Mesothelial cell of epicardium (in vitro differentiated cells): ENCODE measurements around the gene MEIG1. TPM values are rescaled to one million over a fixed set of nuclear protein-coding genes. Genes with fewer than 3 reads are reported as not detected.
"Not testable (repeated sequence)": the region's sequence is repeated elsewhere in the genome, so short reads cannot be mapped to it uniquely, and the experiment has no call there.

Source experiments
- DNase-seq, 2 experiments: peaks; one replicate each; pipeline ENCODE4 v3.0.0; 2021; ENCODE audit warnings: low spot score in 2 of 2; ENCODE audit not compliant: unreplicated experiment in 2 of 2
- H3K27ac Mint-ChIP-seq: 2 replicates; pipeline ENCODE4 v1.8.0; 2021; ENCODE audit warnings: mixed read lengths
- H3K27me3 Mint-ChIP-seq: 2 replicates; pipeline ENCODE4 v1.8.0; 2021; ENCODE audit warnings: low read depth, mixed read lengths
- H3K36me3 Mint-ChIP-seq: 2 replicates; pipeline ENCODE4 v1.8.0; 2021; ENCODE audit warnings: mixed read lengths
- H3K4me1 Mint-ChIP-seq: 2 replicates; pipeline ENCODE4 v1.8.0; 2021; ENCODE audit warnings: mixed read lengths
- H3K4me3 Mint-ChIP-seq: 2 replicates; pipeline ENCODE4 v1.8.0; 2021; ENCODE audit warnings: mild to moderate bottlenecking, moderate library complexity, mixed read lengths
- H3K9me3 Mint-ChIP-seq: 2 replicates; pipeline ENCODE4 v1.8.0; 2021; ENCODE audit warnings: mixed read lengths
- CTCF ChIP-seq: fragments of 200-600 bp; sonication (generic); IDR thresholded peaks from one replicate; pipeline ENCODE4 v1.5.0; 2021; ENCODE audit warnings: antibody characterized with exemption; ENCODE audit not compliant: unreplicated experiment
- total RNA-seq: library from RNA; stranded (reverse); gene quantifications from 3 replicates; pipeline ENCODE4 v1.2.1, GENCODE V29; 2021

MEIG1 gene
- total RNA-seq, 1 donor from 2014 or later, result 0.56 TPM

GRCh38 chr10:14991035-14991749 lies 32.0 kb downstream of the MEIG1 start:
- H3K9me3 Mint-ChIP-seq, H3K36me3 Mint-ChIP-seq, H3K27ac Mint-ChIP-seq, H3K4me3 Mint-ChIP-seq, DNase-seq, H3K27me3 Mint-ChIP-seq: not testable (repeated sequence)
- peaks cover 28% of the 10 kb centered on the region for H3K4me1 Mint-ChIP-seq
- peak; percentile 17 for TF ChIP-seq CTCF

- not testable (repeated sequence) for H3K36me3 Mint-ChIP-seq, DNase-seq, H3K27ac Mint-ChIP-seq, H3K27me3 Mint-ChIP-seq, H3K4me3 Mint-ChIP-seq
- Mint-ChIP-seq H3K4me1 (peaks cover 28% of the 10 kb centered on the region), H3K9me3 (peaks cover 17% of the 10 kb centered on the region)
These were observed 33.1 kb downstream of the MEIG1 start for GRCh38 chr10:14992336-14992735.

- not testable (repeated sequence) for H3K27me3 Mint-ChIP-seq, DNase-seq, H3K4me3 Mint-ChIP-seq, H3K36me3 Mint-ChIP-seq
- H3K9me3 Mint-ChIP-seq, result peaks cover 17% of the 10 kb centered on the region
- peaks cover 28% of the 10 kb centered on the region for H3K4me1 Mint-ChIP-seq
- H3K27ac Mint-ChIP-seq, result peak overlapping the region; percentile 73
These were observed 34.6 kb downstream of the MEIG1 start for GRCh38 chr10:14993500-14994455.

GRCh38 chr10:14995964-14996565 lies 36.9 kb downstream of the MEIG1 start:
- Mint-ChIP-seq H3K4me3 (no peak overlapping the region), H3K27me3 (peaks cover 4% of the 10 kb centered on the region), H3K9me3 (peaks cover 19% of the 10 kb centered on the region), H3K36me3 (no peaks in the 10 kb centered on the region), H3K27ac (no peak overlapping the region), H3K4me1 (peaks cover 25% of the 10 kb centered on the region)
- no peak for TF ChIP-seq CTCF
- DNase-seq, result no peak

- H3K4me1 Mint-ChIP-seq, H3K27me3 Mint-ChIP-seq, H3K9me3 Mint-ChIP-seq, H3K36me3 Mint-ChIP-seq, H3K4me3 Mint-ChIP-seq, H3K27ac Mint-ChIP-seq, DNase-seq: not testable (repeated sequence)
These were observed 54.3 kb downstream of the MEIG1 start for GRCh38 chr10:15013530-15013929.

GRCh38 chr10:15015451-15015850 lies 56.3 kb downstream of the MEIG1 start:
- no peak overlapping the region for H3K27ac Mint-ChIP-seq

GRCh38 chr10:15020966-15021365 lies 61.8 kb downstream of the MEIG1 start:
- H3K4me3 Mint-ChIP-seq, DNase-seq, H3K36me3 Mint-ChIP-seq, H3K27ac Mint-ChIP-seq, H3K9me3 Mint-ChIP-seq, H3K4me1 Mint-ChIP-seq, H3K27me3 Mint-ChIP-seq: not testable (repeated sequence)

More at GRCh38 chr10:15015451-15015850, 56.3 kb downstream of the MEIG1 start:
- no peak for DNase-seq
- TF ChIP-seq CTCF, result no peak
- Mint-ChIP-seq H3K4me3 (no peak overlapping the region), H3K9me3 (no peaks in the 10 kb centered on the region), H3K27me3 (peaks cover 4% of the 10 kb centered on the region), H3K4me1 (peaks cover 7% of the 10 kb centered on the region), H3K36me3 (no peaks in the 10 kb centered on the region)

Other genes with a start within 250 kb of the MEIG1 start
- gene FAM107B, start 184.5 kb upstream of the MEIG1 start, total RNA-seq, result 19.9 to 23.9 TPM (median 23.5 TPM) in 3 replicates
- 1.7 to 2.3 TPM (median 2.2 TPM) in 3 replicates for gene CDNF, start 121.4 kb upstream of the MEIG1 start, total RNA-seq
- 11.2 to 12.6 TPM (median 11.2 TPM) in 3 replicates for gene HSPA14, start 121.1 kb upstream of the MEIG1 start, total RNA-seq
- gene MSANTD7, start 121.1 kb upstream of the MEIG1 start, total RNA-seq, result 14.7 to 17.1 TPM (median 16.0 TPM) in 3 replicates
- 24.3 to 25.8 TPM (median 24.7 TPM) in 3 replicates for gene SUV39H2, start 80.5 kb upstream of the MEIG1 start, total RNA-seq
- gene DCLRE1C, start 5.3 kb upstream of the MEIG1 start, total RNA-seq, result 9.4 to 11.9 TPM (median 10.5 TPM) in 3 replicates
- gene OLAH, start 84.6 kb downstream of the MEIG1 start, total RNA-seq, result 0.54 to 0.84 TPM (median 0.69 TPM) in 3 replicates
- gene ACBD7, start 129.4 kb downstream of the MEIG1 start, total RNA-seq, result 2.1 to 3.1 TPM (median 2.4 TPM) in 3 replicates
- gene RPP38, start 138.0 kb downstream of the MEIG1 start, total RNA-seq, result 16.0 to 16.2 TPM (median 16.2 TPM) in 3 replicates
- gene NMT2, start 209.3 kb downstream of the MEIG1 start, total RNA-seq, result 19.3 to 21.9 TPM (median 20.0 TPM) in 3 replicates